ENCODE measurements around the gene CREB5. TPM values are rescaled to one million over a fixed set of nuclear protein-coding genes. Genes with fewer than 3 reads are reported as not detected.

The CREB5 gene
- total and polyA plus RNA-seq, 2 of the 8 experiments (the other 6 are each of a cell fraction or from before 2014, with no cell fraction given) = 2.4 to 2.7 TPM

- H2BK20ac ChIP-seq (ENCODE audit: low read length) = no peak overlapping the region
- H2BK120ac ChIP-seq (replicated peaks; ENCODE audit: low read depth, low read length) = no peak overlapping the region
- no peak for TF ChIP-seq CHD2 (IDR thresholded peaks at IDR 0.05; ENCODE audit: low read length)
- TF ChIP-seq SIRT6 (IDR thresholded peaks at IDR 0.05; ENCODE audit: low read length) = no peak
- no peak for TF ChIP-seq EP300 (IDR thresholded peaks at IDR 0.05; ENCODE audit: borderline replicate concordance in 1 of 2, low read depth in 2 of 2, low read length in 2 of 2)
- no peak for TF ChIP-seq JUN (IDR thresholded peaks at IDR 0.05; ENCODE audit: low read depth, low read length)
- TF ChIP-seq SP2 (IDR thresholded peaks at IDR 0.05; ENCODE audit: low read length) = no peak
- no peak for TF ChIP-seq FOSL1 (IDR thresholded peaks at IDR 0.05; ENCODE audit: insufficient read depth, low read depth, low read length)
- TF ChIP-seq TAF1 (IDR thresholded peaks at IDR 0.05; ENCODE audit: low read depth, low read length) = no peak
- no peak for TF ChIP-seq E2F6 (IDR thresholded peaks at IDR 0.05)
- TF ChIP-seq SP4 (IDR thresholded peaks at IDR 0.05; ENCODE audit: low read length) = no peak
- TF ChIP-seq TAF7 (optimal IDR thresholded peaks at IDR 0.05; ENCODE audit: borderline replicate concordance, low read depth, low read length) = no peak
- TF ChIP-seq POU5F1 (IDR thresholded peaks at IDR 0.05; ENCODE audit: low read depth, low read length) = no peak
- TF ChIP-seq MAX (IDR thresholded peaks at IDR 0.05) = no peak
- ChIA-PET POLR2A (ENCODE audit: partially characterized antibody) (no interaction called here), CTCF (ENCODE audit: partially characterized antibody) (interaction anchor here (0.7 to 1.3 kb wide), 6 partner anchors 17 to 237 kb away, joined by 3 to 4 read pairs (median 3); no protein-coding TSS in a partner anchor)
- H2AK5ac ChIP-seq (ENCODE audit: low read depth, low read length) = no peak overlapping the region
- H2BK15ac ChIP-seq (ENCODE audit: low read length) = no peak overlapping the region
- H2BK5ac ChIP-seq (ENCODE audit: low read depth, low read length) = no peak overlapping the region
- H3K18ac ChIP-seq (ENCODE audit: extremely low read depth, low read length) = no peak overlapping the region
- H4K8ac ChIP-seq (ENCODE audit: extremely low read depth, insufficient read depth, low read length) = no peak overlapping the region
- H2AFZ ChIP-seq (ENCODE audit: low read length) = no peak overlapping the region
- no peak for DNase-seq (ENCODE audit: low read depth in 1 of 2, low spot score in 2 of 2)
- H3K27me3 ChIP-seq (replicated peaks in 1 of 4; ENCODE audit: control insufficient read depth in 3 of 4, extremely low read depth in 1 of 4, insufficient read depth in 3 of 4, low read length in 3 of 4) = peaks cover 0 to 8% (median 0%) of the 10 kb centered on the region in 4 experiments; a peak in 2 of 7 replicates
- no peak overlapping the region for H3K4ac ChIP-seq (replicated peaks; ENCODE audit: insufficient read length, low read depth, low read length)
- no peak overlapping the region for H4K91ac ChIP-seq (replicated peaks; ENCODE audit: insufficient read length, low read length)
- H3K4me2 ChIP-seq (ENCODE audit: insufficient read depth in 1 of 2, low read depth in 2 of 2, low read length in 2 of 2) = peak overlapping the region in 1 of 2 experiments; percentile 52; a peak in 1 of 4 replicates
- no peak overlapping the region for H3K9ac ChIP-seq (replicated peaks in 1 of 4; ENCODE audit: extremely low read depth in 1 of 4, low read depth in 3 of 4, low read length in 3 of 4)
- H3K79me1 ChIP-seq (ENCODE audit: low read depth, low read length) = no peaks in the 10 kb centered on the region
- H3K14ac ChIP-seq (ENCODE audit: insufficient read length) = no peak overlapping the region
- no peak for FAIRE-seq
- no peak overlapping the region for H4K5ac ChIP-seq (ENCODE audit: insufficient read length, low read depth, low read length)
- 68% methylated on average over 4 of the region's 4 CpGs; no CpG with 5 or more reads in 1 of the 2 experiments for WGBS, 2 experiments (ENCODE audit: extremely low coverage in 1 of 2, insufficient coverage in 1 of 2, insufficient read length in 1 of 2, insufficient replicate concordance in 2 of 2, low coverage in 1 of 2, low lambda C conversion rate in 2 of 2, missing lambda C conversion rate in 1 of 2)
- H3K56ac ChIP-seq (replicated peaks; ENCODE audit: insufficient read length, low read depth, low read length) = no peak overlapping the region
- no peak overlapping the region for H2BK12ac ChIP-seq (ENCODE audit: low read depth, low read length)
- no peaks in the 10 kb centered on the region for H3K36me3 ChIP-seq (ENCODE audit: control insufficient read depth in 2 of 4, insufficient read depth in 4 of 4, low read length in 3 of 4)
- H4K20me1 ChIP-seq (replicated peaks in 1 of 2; ENCODE audit: control insufficient read depth in 1 of 2, insufficient read depth in 2 of 2, low read length in 2 of 2) = no peaks in the 10 kb centered on the region
- H3K23me2 ChIP-seq (ENCODE audit: low read depth, low read length) = peaks cover 3% of the 10 kb centered on the region; the same call in 1 of the 2 replicates
- no peak overlapping the region for H3K23ac ChIP-seq (ENCODE audit: insufficient read length)
- no peaks in the 10 kb centered on the region for H3K4me1 ChIP-seq (replicated peaks in 1 of 4; ENCODE audit: control insufficient read depth in 3 of 4, insufficient read depth in 4 of 4, low read length in 3 of 4)
- H3K9me3 ChIP-seq (ENCODE audit: insufficient read depth in 2 of 2, low read depth in 1 of 2, low read length in 1 of 2) = no peaks in the 10 kb centered on the region
- H3K79me2 ChIP-seq (ENCODE audit: control insufficient read depth in 1 of 2, insufficient read depth in 2 of 2, low read length in 2 of 2) = no peaks in the 10 kb centered on the region
- H3K27ac ChIP-seq (ENCODE audit: low read depth, low read length) = no peak overlapping the region
- H3K4me3 ChIP-seq (ENCODE audit: extremely low read depth in 1 of 4, insufficient read depth in 2 of 4, low read depth in 3 of 4, low read length in 4 of 4) = peak overlapping the region in 1 of 4 experiments; percentile 75; a peak in 2 of 8 replicates
Measured at GRCh38 chr7:28853150-28853549, 440.8 kb downstream of the CREB5 start.
